ENCODE results near the gene PALLD.

Gene PALLD

DNA sequence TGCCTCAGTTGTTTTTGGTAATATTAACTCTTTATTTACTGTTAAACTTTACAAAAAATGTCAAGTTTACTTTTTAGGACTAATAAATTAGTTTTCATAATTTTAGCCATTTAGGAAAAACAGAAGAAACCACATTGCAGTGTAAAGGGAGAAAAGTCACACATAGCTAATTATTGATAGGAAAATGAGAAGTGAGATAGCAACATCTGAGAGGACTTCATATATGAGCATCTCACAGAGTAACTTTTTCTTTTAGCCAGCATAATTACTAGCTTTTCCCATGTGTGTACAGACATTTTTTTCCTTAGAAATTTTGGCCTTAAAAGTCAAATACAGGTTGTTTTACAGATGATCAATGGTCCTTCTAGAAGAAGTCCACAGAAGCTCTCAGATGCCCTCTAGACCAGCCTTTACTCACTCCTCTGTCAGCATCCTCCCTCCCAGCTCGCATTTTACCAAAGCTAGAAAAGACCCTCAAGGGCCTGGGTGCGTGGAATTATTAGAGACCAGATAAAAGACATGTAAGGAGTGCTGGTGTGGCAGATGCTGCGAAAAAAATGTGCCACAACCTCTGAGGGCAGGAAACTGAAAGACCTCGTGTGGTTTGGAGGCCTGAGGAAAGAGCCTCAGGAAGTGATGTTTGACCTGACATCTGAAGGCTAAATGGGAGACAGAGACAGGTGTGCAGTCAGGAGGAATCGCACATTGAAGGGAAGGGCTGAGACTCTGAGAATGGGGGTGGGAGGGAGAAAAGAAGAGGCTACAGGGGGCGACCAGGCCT, 356.3 kb downstream of the PALLD start:
- DNase-seq (ENCODE audit: low read depth in 2 of 2): no peak

DNA sequence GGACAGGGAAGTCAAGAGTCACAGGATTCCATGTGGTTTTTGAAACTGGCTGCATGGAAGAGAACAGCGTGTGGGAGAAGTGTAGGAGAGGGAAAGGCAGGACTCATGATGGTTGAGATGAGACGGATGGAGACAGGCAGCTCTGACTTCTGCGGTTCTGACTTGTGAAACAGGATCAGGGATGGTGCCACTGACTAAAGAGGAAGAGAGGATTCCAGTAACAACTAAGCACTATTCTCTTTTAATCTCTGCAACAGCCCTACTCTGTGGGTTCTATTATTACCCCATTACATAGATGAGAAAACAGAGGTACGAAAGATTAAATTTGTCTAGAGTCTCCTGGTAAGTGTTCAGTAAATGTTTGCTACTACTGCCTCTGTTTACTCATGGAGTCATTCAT, 356.9 kb downstream of the PALLD start:
- DNase-seq (ENCODE audit: low read depth in 2 of 2): no peak

DNA sequence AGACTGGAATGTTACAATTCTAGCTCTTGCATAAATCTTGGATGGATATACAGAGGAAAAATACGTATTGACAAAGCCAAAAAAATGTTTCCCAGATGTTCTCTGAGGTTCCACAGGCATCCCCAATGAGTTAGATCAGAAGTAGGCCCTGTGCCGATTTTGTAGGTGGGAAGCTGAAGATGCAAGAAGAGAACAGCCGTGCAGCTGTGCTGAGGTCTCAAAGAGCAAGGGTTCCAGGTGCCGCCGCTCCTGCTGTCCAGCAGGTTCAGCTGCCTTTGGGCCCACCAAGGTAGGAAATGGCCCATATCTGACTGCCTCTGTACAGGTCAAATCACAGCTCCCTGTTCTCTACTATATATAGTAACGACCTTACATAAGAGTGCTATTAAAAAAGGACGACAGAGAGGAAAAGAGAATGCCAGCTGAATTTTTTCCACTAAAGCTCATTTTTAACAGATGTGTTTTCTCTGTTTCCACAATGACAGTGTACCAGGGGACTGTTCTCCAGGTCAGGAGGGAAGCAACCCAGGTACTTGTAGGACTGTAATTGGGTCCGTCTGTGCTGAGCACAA, 357.6 kb downstream of the PALLD start:
- DNase-seq (ENCODE audit: low read depth in 2 of 2): no peak

DNA sequence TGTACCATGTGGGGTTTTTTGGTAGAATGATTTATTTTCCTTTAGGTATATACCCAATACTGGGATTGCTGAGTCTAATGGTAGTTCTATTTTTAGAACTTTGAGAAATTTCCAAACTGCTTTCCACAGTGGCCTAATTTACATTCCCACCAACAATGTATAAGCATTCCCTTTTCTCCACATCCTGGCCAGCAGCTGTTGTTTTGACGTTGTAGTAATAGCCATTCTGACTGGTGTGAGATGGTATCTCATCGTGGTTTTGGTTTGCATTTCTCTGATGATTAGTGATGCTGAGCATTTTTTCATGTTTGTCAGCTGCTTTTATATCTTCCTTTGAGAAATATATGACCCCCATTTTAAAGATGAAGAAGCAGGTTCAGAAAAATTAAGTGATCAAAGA, 359.5 kb downstream of the PALLD start:
- DNase-seq (ENCODE audit: low read depth in 2 of 2): no peak

DNA sequence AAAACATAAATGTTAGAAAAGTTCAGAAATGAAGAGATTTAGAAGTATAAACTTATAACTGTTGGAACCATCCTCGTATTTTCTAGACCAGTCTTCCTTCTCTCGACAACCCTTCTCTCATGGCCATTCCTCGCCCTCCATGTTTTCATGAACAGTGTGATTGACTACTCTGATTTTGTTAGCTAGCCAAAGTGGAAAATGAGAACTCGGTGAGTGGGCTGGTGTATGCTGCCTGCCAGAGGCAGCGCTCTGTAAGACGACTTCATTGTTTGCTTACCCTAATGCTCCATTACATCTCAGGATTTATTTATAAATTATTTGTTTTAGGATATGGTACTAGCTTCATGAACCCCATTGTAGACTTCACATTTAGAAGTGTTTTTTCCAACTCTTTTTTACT, 360.2 kb downstream of the PALLD start:
- no peak for DNase-seq (ENCODE audit: low read depth in 2 of 2)

DNA sequence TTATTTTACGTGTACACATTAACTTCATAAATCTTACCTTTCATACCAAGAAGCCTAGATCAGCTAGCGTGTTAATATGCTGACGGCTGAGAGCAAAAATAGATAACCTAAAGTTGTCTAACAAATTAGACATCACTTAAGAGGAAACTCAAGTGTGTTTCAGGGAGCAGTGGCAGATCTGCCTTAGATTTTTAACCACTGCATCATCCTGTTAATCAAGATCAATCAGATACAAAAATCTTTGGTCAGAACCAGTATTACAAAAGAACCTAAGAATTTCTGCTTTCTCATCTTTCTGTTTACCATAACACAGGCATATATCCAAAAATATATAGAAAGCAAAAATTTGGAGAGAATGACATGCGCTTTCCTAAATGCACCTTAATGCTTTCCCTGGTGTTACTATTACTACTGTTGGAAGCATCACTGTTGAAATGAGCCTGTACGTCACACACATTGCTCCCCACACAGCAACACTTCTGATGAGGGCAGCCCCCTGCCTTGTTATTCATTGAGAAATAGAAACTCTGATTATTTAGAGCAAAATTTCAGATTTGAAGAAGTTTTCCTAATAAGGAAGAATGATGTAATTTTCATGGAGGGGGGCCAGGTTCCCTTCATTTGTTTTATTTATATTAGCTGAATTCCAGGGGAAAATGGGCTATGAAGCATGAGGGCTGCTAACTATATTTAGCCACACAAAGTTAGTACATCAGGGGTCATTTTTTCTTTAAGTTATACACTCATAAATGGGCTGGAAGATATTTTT, 360.9 kb downstream of the PALLD start:
- DNase-seq (ENCODE audit: low read depth in 2 of 2): no peak

DNA sequence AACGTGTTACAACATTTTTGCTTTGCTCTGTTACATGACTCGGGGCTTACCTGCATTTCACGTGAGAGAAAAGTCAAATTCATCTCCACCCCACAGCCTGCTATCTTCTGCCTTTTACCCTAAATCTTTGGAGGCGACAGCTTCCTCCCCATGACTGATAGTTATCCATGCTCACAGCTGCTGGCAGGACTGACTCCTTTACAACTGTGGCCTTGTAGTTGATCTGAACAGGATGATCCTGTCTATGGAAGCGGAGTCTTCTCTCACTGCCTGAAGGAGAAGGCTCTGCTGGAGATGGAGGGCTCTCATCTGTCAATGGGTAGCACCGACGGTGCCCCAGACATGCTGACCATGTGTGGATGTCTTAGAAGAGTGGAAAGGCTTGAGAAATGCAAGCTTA, 362.2 kb downstream of the PALLD start:
- DNase-seq (ENCODE audit: low read depth in 2 of 2): no peak

DNA sequence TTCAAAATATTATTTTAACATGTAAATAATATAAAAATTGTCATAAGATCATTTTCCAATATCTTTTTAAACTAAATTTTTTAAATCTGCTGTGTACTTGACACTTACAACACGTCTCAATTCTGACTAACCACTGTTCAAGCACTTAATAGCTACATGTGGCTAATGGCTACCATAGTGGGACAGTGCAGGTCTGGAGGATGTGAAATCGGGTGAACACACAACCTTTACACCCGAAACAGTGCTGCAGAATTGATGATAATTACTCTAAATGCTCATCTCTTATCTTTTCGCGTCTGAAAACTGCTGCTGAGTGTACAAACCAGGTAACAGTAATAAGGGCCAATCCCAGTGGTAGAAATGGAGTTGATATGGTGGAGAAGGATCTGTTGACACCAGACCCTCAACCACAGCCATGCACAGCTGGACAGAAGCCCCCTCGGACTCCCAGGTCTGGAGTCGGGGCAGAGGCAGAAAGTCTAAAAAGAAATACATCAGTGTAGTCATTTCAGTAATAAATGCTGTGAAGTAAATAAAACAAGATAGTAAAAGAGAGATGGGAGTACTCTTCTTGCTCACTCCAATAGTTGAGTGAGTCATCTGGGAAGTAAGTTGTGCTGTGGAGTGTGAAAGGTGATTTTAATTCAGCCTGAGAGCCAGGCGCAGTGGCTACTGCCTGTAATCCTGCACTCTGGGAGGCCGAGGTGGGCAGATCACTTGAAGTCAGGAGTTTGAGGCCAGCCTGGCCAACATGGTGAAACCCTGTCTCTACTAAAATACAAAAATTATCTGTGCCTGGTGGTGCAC, 363.2 kb downstream of the PALLD start:
- no peak for DNase-seq (ENCODE audit: low read depth in 2 of 2)

DNA sequence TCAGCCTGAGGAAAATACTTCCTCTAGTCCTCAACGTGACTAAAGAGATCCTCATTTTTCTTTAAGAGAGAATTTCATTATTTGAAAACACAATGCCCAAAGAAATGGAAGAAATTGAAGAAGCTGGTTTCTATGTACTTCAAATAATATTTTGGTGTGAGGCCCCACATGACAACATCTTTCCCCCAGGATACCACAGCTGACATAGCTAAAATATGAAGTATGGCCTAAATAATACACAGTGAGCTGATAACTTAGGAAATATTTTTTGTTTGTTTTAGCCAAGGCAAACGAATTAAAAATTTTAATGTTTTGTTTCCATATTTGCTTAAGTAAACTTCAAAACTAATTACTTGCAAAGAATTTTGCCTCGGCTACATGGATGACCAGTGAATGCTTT, 364.0 kb downstream of the PALLD start:
- DNase-seq (ENCODE audit: low read depth in 2 of 2): no peak

DNA sequence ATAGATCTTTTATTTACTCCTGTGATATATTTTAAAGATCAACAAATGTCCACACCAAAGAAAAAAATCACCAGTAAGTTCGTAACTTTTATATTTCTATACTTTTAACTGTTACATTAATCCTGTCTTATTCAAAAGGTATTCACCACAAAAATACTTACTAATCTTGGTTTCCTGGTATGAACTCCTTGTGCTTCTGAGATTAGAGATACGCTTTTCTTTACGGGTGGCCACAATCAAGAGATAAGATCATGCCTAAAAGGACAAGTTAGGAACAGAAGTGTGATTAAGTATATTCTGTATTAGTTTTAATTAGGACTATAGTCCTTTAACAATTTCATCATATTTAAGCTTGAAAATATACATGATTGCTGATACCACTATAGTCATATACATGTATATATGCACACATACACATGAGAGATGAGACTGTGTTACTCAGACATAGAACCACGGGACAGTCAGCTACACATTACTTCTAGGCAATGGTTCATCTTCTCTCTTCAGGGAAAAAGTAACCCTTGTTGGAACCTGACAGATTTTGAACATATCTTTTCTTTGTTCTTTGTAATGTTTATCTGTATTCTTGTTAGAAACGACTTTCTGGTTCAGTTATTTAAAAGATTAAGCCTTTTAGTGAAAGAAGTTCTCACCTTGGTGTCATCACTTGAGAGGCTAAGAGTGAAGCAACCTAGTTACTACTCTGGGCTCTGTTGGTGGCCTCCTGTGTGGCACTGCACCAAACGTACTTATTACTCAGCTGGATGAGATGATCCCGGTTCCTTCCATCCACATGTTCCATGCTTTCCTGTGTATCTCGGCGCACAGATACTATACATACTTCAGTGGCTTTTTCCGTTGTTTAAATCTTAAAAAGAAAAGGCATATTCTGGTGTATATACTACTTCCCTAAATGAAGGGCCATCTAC, 367.1 kb downstream of the PALLD start:
- no peak for DNase-seq (ENCODE audit: low read depth in 2 of 2)

DNA sequence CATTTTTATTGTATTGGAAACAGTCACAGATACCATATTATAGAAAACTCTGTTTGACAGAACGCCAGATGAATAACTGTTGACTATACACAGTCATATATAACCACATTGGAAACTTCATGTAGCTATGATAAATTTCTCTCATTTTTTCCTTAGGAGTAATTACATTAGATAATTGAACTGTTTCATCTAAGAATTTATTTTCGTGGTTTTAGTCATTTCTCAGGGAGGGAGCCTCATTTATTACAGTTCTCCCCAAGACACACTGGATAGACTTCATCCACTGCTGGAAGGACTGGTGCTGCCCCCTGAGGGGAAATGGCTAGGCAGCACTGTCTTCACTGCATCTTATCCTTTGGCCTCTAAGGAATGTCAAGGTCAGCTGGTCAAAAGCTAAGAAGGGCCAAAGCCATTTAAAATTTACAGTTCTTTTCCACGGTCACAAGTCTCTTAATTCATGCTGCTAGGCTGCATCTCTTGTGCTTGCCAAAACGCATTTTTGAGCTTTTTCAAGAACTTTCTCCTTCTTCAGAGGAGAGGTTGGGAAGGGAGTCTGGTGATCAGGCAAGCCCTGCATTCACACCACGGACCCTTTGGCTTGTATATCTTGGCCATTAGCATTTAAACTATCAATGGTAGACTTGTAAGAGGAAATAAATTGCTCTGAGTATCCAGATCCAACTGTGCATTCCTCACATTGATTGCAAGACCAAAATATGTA, 368.1 kb downstream of the PALLD start:
- no peak for DNase-seq (ENCODE audit: low read depth in 2 of 2)

DNA sequence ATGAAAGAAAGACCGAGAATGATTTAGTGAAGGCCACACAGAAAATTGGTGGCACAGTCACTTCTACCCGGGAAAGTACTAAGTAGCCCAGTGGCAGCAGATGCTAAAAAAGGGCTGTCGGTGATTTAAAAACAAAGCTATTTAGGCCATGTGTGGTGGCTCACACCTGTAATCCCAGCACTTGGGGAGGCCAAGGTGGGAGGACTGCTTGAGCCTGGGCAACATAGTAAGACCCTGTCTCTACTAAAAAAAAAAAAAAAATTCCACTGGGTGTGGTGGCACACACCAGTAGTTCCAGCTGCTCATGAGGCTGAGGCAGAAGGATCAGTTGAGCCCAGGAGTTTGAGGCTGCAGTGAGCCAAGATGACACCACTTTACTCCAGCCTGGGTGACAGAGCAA, 369.0 kb downstream of the PALLD start:
- no peak for DNase-seq (ENCODE audit: low read depth in 2 of 2)

DNA sequence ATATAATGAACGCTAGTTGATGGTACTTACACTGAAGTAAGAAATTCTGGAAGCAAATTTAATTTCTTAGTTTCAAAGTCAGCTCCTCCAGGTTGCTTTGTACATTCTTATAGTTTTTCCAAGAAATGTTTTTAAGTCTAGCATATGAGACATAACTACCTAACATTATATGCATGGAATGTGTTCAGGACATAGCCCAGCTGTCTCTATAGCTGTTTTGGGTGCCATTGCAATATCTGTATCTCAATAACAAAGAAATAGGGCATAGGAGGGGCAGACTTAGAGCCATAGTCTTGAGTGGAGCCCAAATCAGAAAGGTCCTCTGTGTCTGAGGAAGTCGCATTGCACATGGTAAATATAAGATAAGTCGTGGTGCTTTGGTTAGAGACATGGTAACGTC, 369.8 kb downstream of the PALLD start:
- no peak for DNase-seq (ENCODE audit: low read depth in 2 of 2)

DNA sequence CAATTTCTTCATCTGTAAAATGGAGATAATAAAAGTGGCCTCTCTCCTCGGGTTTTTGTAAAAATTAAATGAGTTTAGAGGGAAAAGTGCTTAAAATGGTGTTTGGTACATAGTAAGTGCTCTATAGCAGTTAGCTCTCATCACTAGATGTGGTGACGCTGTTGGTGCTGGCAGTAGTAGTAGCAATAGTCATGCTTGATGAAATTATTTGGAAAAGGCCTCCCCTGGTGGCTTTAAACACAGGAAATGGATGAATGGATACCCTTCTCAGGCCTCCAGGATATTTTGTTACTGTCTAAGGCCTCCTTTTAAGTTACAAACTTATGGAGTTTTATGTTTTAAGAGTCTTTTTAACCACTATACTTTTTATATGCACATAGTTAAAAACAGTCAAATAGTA, 370.3 kb downstream of the PALLD start:
- no peak for DNase-seq (ENCODE audit: low read depth in 2 of 2)

DNA sequence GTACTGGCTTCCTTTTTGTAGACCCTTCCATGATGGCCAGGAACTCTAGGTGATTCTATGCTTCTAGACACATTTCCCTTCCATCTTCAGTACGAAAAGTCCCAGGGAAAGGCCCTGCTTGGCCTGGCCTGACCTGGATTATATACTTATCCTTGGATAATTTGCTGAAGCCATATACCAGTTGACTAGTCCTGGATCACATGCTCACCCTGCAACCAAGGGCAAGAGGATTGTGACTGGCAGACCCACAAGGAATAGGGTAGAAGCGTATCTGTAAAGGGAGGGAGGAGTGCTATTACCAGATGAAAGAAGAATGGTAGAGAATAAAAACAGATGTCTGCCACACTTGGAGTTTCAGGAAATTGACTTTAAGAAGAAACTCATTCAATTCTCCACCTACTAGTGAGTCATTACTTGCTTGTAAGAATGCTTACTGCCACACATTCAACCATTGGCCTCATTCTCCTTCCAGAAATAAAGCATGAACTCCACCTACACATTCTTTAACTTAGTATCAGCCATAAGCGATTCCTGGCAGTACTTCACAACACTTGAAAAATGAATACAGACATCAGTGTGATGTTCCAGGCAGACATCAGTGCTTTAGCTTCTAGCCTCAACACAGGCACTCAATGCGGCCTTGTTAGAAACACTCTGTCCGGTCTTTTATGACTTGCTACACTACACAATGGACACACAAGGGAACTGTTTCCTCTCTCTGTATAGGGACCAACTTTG, 371.4 kb downstream of the PALLD start:
- no peak for DNase-seq (ENCODE audit: low read depth in 2 of 2)

DNA sequence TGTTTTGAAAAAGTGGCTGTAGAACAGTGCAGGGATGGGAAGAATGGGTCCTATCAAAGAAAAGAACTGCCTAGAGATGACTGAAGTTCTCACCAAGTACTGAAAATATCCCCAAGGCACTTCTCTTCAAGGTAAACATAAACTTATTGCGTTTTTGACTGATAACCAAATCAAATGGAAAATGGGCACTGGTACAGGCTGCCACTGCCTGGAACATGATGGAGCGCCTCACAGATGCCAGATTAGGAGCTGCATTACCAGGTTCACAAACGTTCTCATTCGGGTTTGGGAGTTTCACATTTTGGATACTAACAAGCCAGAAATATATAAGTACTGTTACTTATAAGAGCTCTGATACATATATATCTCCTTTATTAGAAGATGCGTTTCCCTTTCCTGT, 371.9 kb downstream of the PALLD start:
- DNase-seq (ENCODE audit: low read depth in 2 of 2): no peak

DNA sequence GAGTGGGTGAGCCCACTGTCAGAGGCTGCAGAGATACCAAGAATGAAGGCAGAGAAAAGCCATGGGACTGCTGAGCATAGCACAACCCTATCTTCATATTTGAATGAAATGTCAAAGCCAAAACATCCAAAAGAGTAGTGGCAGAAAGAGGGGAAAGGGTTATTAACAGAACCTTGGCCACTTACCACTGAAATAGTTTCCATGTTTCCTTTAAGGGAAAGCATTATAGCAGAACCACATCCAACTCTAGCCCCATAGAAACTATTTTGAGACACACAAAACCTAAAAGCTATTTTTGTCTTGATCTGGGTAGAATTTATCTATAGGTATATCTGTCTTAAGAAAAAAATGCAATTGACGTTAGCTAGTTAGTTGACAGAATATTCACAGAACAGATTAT, 373.2 kb downstream of the PALLD start:
- DNase-seq (ENCODE audit: low read depth in 2 of 2): no peak

DNA sequence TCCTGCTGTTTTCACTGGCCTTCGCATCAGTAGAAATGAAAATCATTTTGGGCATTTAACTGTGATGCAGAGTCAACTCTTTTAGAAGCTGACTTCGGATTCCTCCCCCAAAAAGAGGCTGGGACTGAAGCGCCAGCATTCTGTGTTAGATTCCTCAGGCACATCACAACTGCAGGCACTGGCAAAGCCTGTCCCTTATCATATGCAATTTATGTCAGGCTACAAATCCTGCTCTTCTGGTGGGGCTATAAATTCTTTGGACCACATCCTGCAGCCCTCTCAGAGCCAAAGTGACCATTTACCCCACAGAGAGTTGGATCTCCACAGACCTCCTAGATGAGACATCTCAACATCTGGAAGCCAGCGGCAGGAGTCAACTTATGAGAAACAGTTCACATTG, 374.8 kb downstream of the PALLD start:
- DNase-seq (ENCODE audit: low read depth in 2 of 2): no peak

DNA sequence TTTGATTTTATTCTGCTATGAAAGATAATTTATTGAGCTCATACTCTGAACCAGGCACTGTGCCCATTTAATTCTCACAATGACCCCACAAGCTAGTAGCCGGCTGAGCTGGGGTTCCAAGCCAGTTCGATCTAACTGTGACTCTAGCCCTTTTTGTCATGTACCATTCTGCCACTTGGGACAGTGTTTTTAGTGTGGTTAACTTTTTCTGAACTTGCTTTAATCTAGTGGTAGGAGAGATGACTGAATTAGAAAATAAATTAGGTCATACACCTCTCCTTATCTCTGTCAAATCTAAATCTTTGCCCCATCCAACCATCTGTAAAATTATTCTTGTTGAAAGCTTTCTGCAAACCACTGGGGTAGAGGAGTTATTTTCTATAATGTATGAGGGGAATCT, 377.2 kb downstream of the PALLD start:
- no peak for DNase-seq (ENCODE audit: low read depth in 2 of 2)

DNA sequence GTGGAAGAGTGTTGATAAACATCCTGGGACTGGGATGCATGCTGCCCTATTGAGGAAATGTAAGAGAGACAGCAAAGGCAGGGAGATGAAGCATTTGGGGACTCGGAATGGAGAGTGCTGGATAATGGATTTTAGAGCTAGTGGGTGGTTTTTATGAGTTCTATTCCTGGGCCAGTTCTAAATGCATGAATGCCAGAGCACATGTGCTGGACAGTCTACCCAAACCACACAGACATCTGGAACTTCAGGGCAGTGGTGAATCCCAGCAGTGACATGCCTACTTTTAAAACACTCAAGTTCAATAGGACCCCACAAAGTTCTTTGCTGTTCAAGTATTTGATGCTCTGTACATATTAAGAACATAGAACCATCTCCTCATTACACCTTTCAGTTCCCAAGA, 379.3 kb downstream of the PALLD start:
- no peak for DNase-seq (ENCODE audit: low read depth in 2 of 2)

Data from stimulated activated CD4-positive, alpha-beta T cell treated with anti-CD3 and anti-CD28 coated beads, Interleukin-12 subunit alpha, Interleukin-12 subunit beta, amount 100 ng/mL, for 24 hours (primary cell).